Endodermal cell (in vitro differentiated cells): ENCODE data around the gene C1QTNF6. TPM values are rescaled to one million over a fixed set of nuclear protein-coding genes. Genes with fewer than 3 reads are reported as not detected.

Experiments
- DNase-seq: peaks from one replicate; pipeline ENCODE4 v3.0.0-alpha.2; 2017
- H3K27ac ChIP-seq: 2 replicates; pipeline ENCODE4 v1.5.1; 2013; ENCODE audit warnings: mild to moderate bottlenecking, low read depth, low read length, moderate library complexity
- H3K27me3 ChIP-seq: 2 replicates; pipeline ENCODE4 v1.6.1; 2013; ENCODE audit warnings: mild to moderate bottlenecking, low read length, moderate library complexity; ENCODE audit not compliant: insufficient read depth, control insufficient read depth, poor library complexity, severe bottlenecking
- H3K36me3 ChIP-seq: 2 replicates; pipeline ENCODE4 v1.7.0; 2013; ENCODE audit warnings: mild to moderate bottlenecking, low read length, moderate library complexity; ENCODE audit not compliant: control insufficient read depth, insufficient read depth
- H3K4me1 ChIP-seq: one replicate; pipeline ENCODE4 v1.7.0; 2013; ENCODE audit warnings: low read length; ENCODE audit not compliant: control insufficient read depth, insufficient read depth
- H3K4me3 ChIP-seq: 2 replicates; pipeline ENCODE4 v1.5.1; 2013; ENCODE audit warnings: mild to moderate bottlenecking, low read length, moderate library complexity
- H3K9ac ChIP-seq: 2 replicates; pipeline ENCODE4 v1.6.1; 2013; ENCODE audit warnings: mild to moderate bottlenecking, low read length, moderate library complexity; ENCODE audit not compliant: poor library complexity, severe bottlenecking; ENCODE audit errors: extremely low read depth
- H3K9me3 ChIP-seq: 2 replicates; pipeline ENCODE4 v1.6.1; 2013; ENCODE audit warnings: mild to moderate bottlenecking, low read length, moderate library complexity; ENCODE audit not compliant: control insufficient read depth
- H3K27ac Mint-ChIP-seq: 2 replicates; pipeline ENCODE4 v1.8.0; 2020; ENCODE audit warnings: mixed read lengths
- H3K27me3 Mint-ChIP-seq: 2 replicates; pipeline ENCODE4 v1.8.0; 2021; ENCODE audit warnings: mild to moderate bottlenecking, mixed read lengths; ENCODE audit not compliant: insufficient read depth
- H3K36me3 Mint-ChIP-seq: 2 replicates; pipeline ENCODE4 v1.8.0; 2020; ENCODE audit warnings: low read depth, mixed read lengths
- H3K4me1 Mint-ChIP-seq: 2 replicates; pipeline ENCODE4 v1.8.0; 2020; ENCODE audit warnings: mixed read lengths
- H3K4me3 Mint-ChIP-seq: 2 replicates; pipeline ENCODE4 v1.8.0; 2020; ENCODE audit warnings: mild to moderate bottlenecking, moderate library complexity, mixed read lengths
- H3K9me3 Mint-ChIP-seq: 2 replicates; pipeline ENCODE4 v1.8.0; 2020; ENCODE audit warnings: mild to moderate bottlenecking, mixed read lengths
- WGBS, 2 experiments: methylation state at CpG; one replicate each; pipeline versions ENCODE4 v1.1.5 to v1.1.7; 2013; ENCODE audit warnings: missing lambda C conversion rate in 2 of 2, mixed read lengths in 1 of 2; ENCODE audit not compliant: insufficient coverage in 1 of 2, insufficient read length in 1 of 2; 5-methylcytosine and 5-hydroxymethylcytosine counted together
- total RNA-seq, 2 donors: library from RNA; stranded (reverse); fragmentation: NEBNext Ultra II Directional in 1 of 2; extraction: Animal tissue kit (Norgen Biotek cat#: 25700) in 1 of 2; gene quantifications; 2 replicates in 1 of 2; 3 replicates in 1 of 2; pipeline ENCODE4 v1.2.1, GENCODE V29; 2021
- TF ChIP-seq, protein P1 (sequence below): fragments of 200-600 bp; sonication (generic); conservative IDR thresholded peaks from 2 replicates; pipeline ENCODE4 v1.5.0; 2021; ENCODE audit warnings: antibody characterized with exemption, mild to moderate bottlenecking

C1QTNF6 gene
- total RNA-seq, 2 donors from 2014 or later, result 15.5 to 16.9 TPM

DNA sequence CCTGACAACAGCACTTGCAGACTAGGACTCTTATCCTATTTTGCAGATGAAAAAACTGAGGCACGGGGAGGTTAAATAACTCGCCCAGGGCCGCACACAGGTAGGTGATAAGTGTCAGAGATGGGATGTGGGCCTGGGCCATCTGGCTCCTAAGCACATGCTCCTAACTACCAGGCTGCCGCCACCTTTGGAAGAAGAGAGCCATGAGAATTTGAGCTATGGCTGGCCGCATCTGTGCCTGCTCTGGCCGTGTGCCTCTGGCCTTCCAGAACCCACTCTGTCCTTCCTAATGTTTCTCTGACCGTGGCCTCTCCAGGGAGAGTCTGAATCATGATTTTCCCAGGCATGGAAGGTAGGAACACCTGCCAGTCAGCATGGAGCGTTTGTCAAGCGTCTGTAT, 23.0 kb downstream of the C1QTNF6 start:
- Histone ChIP-seq H3K9ac (no peak overlapping the region), H3K27ac (no peak overlapping the region), H3K4me1 (no peaks in the 10 kb centered on the region), H3K4me3 (no peak overlapping the region), H3K27me3 (no peaks in the 10 kb centered on the region), H3K36me3 (no peaks in the 10 kb centered on the region), H3K9me3 (no peaks in the 10 kb centered on the region)
- no peak for DNase-seq
- 89 to 96% methylated on average over 9 of the region's 9 CpGs for WGBS, 2 experiments
- Mint-ChIP-seq H3K4me1 (peaks cover 4% of the 10 kb centered on the region), H3K27ac (no peak overlapping the region), H3K27me3 (peaks cover 8% of the 10 kb centered on the region), H3K4me3 (no peak overlapping the region), H3K9me3 (peaks cover 5% of the 10 kb centered on the region), H3K36me3 (no peaks in the 10 kb centered on the region)
- TF ChIP-seq, protein P1, sequence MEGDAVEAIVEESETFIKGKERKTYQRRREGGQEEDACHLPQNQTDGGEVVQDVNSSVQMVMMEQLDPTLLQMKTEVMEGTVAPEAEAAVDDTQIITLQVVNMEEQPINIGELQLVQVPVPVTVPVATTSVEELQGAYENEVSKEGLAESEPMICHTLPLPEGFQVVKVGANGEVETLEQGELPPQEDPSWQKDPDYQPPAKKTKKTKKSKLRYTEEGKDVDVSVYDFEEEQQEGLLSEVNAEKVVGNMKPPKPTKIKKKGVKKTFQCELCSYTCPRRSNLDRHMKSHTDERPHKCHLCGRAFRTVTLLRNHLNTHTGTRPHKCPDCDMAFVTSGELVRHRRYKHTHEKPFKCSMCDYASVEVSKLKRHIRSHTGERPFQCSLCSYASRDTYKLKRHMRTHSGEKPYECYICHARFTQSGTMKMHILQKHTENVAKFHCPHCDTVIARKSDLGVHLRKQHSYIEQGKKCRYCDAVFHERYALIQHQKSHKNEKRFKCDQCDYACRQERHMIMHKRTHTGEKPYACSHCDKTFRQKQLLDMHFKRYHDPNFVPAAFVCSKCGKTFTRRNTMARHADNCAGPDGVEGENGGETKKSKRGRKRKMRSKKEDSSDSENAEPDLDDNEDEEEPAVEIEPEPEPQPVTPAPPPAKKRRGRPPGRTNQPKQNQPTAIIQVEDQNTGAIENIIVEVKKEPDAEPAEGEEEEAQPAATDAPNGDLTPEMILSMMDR, result no peak

DNA sequence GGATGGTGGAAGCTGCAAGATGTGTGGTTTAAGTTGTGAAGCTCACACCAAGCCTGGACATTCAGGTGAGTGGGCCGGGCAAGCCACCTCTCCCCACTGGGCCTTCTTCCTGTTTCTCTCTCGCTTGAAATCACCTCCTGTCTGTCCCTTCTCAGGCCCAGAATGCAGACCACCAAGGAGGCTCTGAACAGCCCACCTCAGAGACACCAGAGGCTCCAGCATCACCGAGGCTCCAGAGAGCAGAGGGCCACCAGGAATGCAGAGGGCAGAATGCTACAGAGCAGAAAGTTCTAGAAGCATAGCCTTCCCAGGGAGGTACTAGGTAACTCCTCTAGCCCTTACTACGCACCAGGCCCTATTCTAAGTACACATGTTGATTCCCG, 23.6 kb downstream of the C1QTNF6 start:
- H3K9me3 ChIP-seq, result no peaks in the 10 kb centered on the region
- H3K27me3 ChIP-seq, result no peaks in the 10 kb centered on the region
- no peak overlapping the region for H3K4me3 Mint-ChIP-seq
- peaks cover 5% of the 10 kb centered on the region for H3K9me3 Mint-ChIP-seq
- TF ChIP-seq, protein P1, result no peak
- peaks cover 4% of the 10 kb centered on the region for H3K4me1 Mint-ChIP-seq
- peaks cover 8% of the 10 kb centered on the region for H3K27me3 Mint-ChIP-seq
- H3K4me1 ChIP-seq, result no peaks in the 10 kb centered on the region
- no peak for DNase-seq
- no peak overlapping the region for H3K4me3 ChIP-seq
- no peak overlapping the region for H3K27ac Mint-ChIP-seq
- H3K36me3 Mint-ChIP-seq, result no peaks in the 10 kb centered on the region
- no peaks in the 10 kb centered on the region for H3K36me3 ChIP-seq
- H3K9ac ChIP-seq, result no peak overlapping the region
- H3K27ac ChIP-seq, result no peak overlapping the region
- WGBS, 2 experiments, result 79 to 91% methylated on average over 2 to 4 of the region's 5 CpGs

DNA sequence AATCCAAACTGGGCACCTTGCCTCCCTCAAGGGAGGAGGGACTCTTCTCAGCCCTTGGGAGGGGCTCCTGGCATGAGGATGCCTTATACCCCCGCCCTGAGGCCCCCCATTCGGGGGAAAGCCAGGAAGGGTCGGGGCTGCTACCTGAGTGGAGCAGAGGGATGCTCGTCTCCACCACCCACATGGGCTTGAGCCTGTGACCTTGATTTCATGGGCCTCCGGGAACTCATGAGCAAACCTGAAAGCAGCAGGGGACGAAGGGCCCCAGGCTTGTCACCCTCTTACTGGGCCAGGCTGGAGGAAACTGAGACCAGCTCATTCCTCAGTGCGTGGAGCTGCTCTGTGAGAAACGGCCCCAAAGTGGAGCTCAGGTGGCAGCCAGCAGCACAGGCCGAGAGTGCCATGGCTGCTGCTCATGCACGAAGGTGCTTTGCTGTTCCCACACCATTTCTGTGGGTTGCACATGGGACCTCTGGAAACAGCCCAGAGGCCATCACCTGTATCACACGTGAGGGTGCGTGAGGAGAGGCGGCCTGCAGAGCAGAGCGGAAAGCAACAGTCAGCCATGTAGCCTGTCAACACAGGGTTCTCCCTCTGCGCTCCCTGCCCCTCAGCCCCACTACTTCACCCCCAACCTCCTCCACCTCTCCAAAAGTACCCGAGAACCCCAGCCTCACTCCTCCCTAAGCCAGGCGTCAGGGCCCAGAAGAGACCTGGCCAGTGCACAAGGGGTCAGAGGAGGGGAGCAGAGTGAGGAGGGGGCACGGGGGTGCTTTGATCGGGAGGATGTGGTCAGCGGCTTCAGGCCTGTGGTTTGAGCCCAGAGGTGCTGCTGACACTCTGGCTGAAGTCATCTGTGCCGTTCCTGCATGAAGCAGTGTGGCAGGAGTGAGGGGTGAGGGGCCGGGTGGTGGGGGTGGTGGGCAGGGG, 24.2 kb downstream of the C1QTNF6 start:
- peaks cover 4% of the 10 kb centered on the region for H3K4me1 Mint-ChIP-seq
- H3K36me3 ChIP-seq, result no peaks in the 10 kb centered on the region
- H3K27ac ChIP-seq, result no peak overlapping the region
- no peak overlapping the region for H3K9ac ChIP-seq
- H3K4me1 ChIP-seq, result no peaks in the 10 kb centered on the region
- H3K27me3 Mint-ChIP-seq, result peaks cover 7% of the 10 kb centered on the region
- H3K4me3 Mint-ChIP-seq, result no peak overlapping the region
- no peaks in the 10 kb centered on the region for H3K27me3 ChIP-seq
- H3K9me3 Mint-ChIP-seq, result peaks cover 5% of the 10 kb centered on the region
- H3K36me3 Mint-ChIP-seq, result no peaks in the 10 kb centered on the region
- TF ChIP-seq, protein P1, result no peak
- no peak for DNase-seq
- H3K4me3 ChIP-seq, result no peak overlapping the region
- no peaks in the 10 kb centered on the region for H3K9me3 ChIP-seq
- WGBS, 2 experiments, result 88 to 89% methylated on average over 7 to 21 of the region's 22 CpGs
- H3K27ac Mint-ChIP-seq, result no peak overlapping the region
